Activated CD8-positive, alpha-beta T cell treated with anti-CD3 and anti-CD28 coated beads for 36 hours (primary cell): Measurements from ENCODE around the gene UNC13B. TPM values are rescaled to one million over a fixed set of nuclear protein-coding genes. Genes with fewer than 3 reads are reported as not detected.

Source experiments
- ATAC-seq: fragments of 200-7000 bp; cut with Tn5 transposase; one replicate; pipeline ENCODE4 v1.10.0; 2021; ENCODE audit warnings: mild to moderate bottlenecking, moderate library complexity
- CTCF ChIA-PET: fragments of 350-600 bp; sonication (Branson Sonifier 250); formaldehyde crosslinking; loops from one replicate; lab custom pipeline; 2021; ENCODE audit warnings: antibody characterized with exemption; lab: Charles Lee
- POLR2A ChIA-PET: fragments of 350-600 bp; sonication (Branson Sonifier 250); formaldehyde crosslinking; loops from one replicate; lab custom pipeline; 2021; ENCODE audit warnings: antibody characterized with exemption; lab: Charles Lee
- DNase-seq: peaks from one replicate; pipeline ENCODE4 v3.0.0-alpha.2; 2020
- H3K27ac Mint-ChIP-seq: one replicate; pipeline ENCODE4 v1.8.0; 2021; ENCODE audit warnings: mild to moderate bottlenecking, mixed read lengths
- H3K27me3 Mint-ChIP-seq: one replicate; pipeline ENCODE4 v1.8.0; 2021; ENCODE audit warnings: mixed read lengths
- H3K36me3 Mint-ChIP-seq: one replicate; pipeline ENCODE4 v1.8.0; 2021; ENCODE audit warnings: low read depth, mixed read lengths
- H3K4me1 Mint-ChIP-seq: one replicate; pipeline ENCODE4 v1.8.0; 2021; ENCODE audit warnings: low read depth, mixed read lengths
- H3K4me3 Mint-ChIP-seq: one replicate; pipeline ENCODE4 v1.8.0; 2021; ENCODE audit warnings: mild to moderate bottlenecking, moderate library complexity, mixed read lengths
- H3K9me3 Mint-ChIP-seq: one replicate; pipeline ENCODE4 v1.8.0; 2021; ENCODE audit warnings: mixed read lengths
- intact Hi-C: fragments of 100-400 bp; cut with micrococcal nuclease; formaldehyde crosslinking; loops from one replicate; pipeline ENCODE4 v1.10.0; 2022
- total RNA-seq, 2 experiments: library from RNA; stranded (reverse); gene quantifications; one replicate each; pipeline ENCODE4 v1.2.3, GENCODE V29; 2021
- TF ChIP-seq, protein P1 (sequence below): fragments of 200-600 bp; IDR thresholded peaks from one replicate; pipeline ENCODE4 v1.8.0; 2022; ENCODE audit warnings: antibody characterized with exemption, mild to moderate bottlenecking

UNC13B gene
- total RNA-seq, 2 experiments from 2014 or later = 1.3 to 1.9 TPM

DNA sequence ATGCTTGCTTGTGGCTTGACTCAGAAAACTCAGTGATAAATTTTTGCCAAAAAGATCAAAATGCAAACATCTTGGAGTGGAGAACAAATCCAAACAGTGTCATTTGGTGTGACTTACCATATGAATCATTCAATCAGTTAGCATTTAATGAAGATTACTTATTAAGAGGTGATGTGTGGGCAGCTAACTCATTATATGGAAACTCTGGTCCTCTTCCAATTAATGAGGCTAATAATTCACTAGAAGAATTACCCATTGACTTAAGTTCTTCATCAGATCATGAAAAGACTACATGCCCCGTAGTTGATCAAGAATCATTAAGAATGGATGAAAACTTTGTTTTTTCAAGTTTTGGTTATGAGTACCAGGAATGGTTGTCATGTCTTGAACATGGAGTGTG is 141.8 kb downstream of the UNC13B start:
- ChIA-PET POLR2A (no interaction called here), CTCF (no interaction called here)
- H3K4me3 Mint-ChIP-seq = no peak overlapping the region
- H3K27me3 Mint-ChIP-seq = peaks cover 49% of the 10 kb centered on the region
- ATAC-seq (no peak), DNase-seq (no peak)
- intact Hi-C loops = no loop called here
- no peaks in the 10 kb centered on the region for H3K4me1 Mint-ChIP-seq
- H3K36me3 Mint-ChIP-seq = no peaks in the 10 kb centered on the region
- no peaks in the 10 kb centered on the region for H3K9me3 Mint-ChIP-seq
- TF ChIP-seq, protein P1, sequence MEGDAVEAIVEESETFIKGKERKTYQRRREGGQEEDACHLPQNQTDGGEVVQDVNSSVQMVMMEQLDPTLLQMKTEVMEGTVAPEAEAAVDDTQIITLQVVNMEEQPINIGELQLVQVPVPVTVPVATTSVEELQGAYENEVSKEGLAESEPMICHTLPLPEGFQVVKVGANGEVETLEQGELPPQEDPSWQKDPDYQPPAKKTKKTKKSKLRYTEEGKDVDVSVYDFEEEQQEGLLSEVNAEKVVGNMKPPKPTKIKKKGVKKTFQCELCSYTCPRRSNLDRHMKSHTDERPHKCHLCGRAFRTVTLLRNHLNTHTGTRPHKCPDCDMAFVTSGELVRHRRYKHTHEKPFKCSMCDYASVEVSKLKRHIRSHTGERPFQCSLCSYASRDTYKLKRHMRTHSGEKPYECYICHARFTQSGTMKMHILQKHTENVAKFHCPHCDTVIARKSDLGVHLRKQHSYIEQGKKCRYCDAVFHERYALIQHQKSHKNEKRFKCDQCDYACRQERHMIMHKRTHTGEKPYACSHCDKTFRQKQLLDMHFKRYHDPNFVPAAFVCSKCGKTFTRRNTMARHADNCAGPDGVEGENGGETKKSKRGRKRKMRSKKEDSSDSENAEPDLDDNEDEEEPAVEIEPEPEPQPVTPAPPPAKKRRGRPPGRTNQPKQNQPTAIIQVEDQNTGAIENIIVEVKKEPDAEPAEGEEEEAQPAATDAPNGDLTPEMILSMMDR = no peak
- H3K27ac Mint-ChIP-seq = no peak overlapping the region

DNA sequence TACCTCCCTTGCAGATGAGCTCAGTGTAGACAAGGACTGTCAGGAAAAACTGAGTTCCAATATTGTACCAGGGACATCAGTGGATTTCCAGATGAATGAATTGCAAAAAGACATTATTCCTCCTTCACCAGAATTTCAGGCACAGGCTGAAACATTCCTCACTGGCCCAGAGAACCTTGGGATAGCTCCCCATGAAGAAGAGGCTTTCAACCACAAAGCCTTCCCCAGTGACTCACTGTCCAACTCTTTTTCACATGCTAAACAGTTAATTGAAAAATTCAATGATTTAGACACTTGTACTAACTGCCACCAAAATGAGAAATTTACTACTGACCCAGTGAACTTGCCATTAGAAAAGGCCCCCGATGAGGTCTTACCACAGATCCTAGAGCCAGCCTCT is 144.5 kb downstream of the UNC13B start:
- POLR2A ChIA-PET = no interaction called here
- Mint-ChIP-seq H3K9me3 (no peaks in the 10 kb centered on the region), H3K27me3 (peaks cover 40% of the 10 kb centered on the region), H3K36me3 (no peaks in the 10 kb centered on the region), H3K27ac (no peak overlapping the region), H3K4me1 (no peaks in the 10 kb centered on the region), H3K4me3 (no peak overlapping the region)
- intact Hi-C loops = no loop called here
- DNase-seq = no peak
- CTCF ChIA-PET = interaction anchor here (1.3 kb wide), 1 partner anchor 576 kb away, joined by 3 read pairs; no protein-coding TSS in a partner anchor
- TF ChIP-seq, protein P1 = no peak
- ATAC-seq = no peak

DNA sequence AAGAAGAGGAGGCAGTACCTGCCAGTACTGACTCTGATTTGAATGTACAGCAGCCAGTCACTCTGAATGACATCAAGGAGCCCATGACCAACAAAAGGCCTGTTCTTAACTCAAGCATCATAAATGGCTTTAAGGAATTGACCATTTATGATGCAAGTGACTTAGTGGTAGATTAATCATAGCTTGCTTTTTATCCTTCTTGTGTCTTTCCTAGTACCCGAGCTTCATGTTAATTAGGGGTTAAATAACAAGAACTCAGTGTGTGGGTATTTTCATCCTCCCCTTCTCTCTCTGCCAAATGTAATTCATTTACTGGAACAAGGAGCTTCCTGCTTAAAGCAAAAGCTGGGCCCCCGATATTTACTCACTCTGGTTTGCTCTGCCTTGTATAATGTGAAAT is 146.5 kb downstream of the UNC13B start:
- TF ChIP-seq, protein P1 = no peak
- intact Hi-C loops = no loop called here
- ChIA-PET CTCF (no interaction called here), POLR2A (no interaction called here)
- Mint-ChIP-seq H3K9me3 (no peaks in the 10 kb centered on the region), H3K4me1 (no peaks in the 10 kb centered on the region), H3K27me3 (peaks cover 34% of the 10 kb centered on the region), H3K4me3 (no peak overlapping the region), H3K36me3 (no peaks in the 10 kb centered on the region), H3K27ac (no peak overlapping the region)
- ATAC-seq (no peak), DNase-seq (no peak)

DNA sequence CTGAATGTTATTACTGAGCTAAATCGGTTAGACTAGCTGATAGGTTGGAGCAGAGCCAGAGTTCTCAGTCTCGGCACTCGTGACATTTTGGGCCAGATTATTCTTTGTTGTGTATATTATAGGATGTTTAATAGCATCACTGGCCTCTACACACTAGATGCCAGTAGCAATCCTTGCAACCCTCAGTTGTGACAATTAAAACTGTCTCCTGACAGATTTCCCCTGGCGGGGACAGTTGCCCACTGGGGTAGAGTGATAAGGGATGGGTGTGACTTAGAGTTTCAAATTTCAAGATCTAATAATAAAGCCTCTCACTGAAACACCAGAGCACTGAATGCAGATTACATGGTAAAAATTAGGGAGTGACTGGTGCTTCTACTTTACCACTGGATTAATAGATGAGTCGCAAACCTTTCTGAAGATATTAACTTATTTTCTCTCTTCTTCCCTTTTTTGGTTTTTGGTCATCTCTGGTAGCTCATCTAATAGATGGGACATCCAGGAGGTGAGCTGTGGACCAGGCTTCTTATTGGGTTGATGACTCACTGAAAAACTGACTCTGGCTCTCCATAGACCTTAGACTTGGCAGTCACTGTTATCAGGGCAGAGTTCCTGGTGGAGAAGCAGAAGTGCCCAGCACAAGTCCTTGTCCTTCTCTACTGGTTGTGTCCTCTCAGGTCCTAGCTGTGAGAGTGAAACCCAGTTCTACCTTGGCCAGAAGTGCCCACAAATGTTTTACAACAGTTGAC is 150.3 kb downstream of the UNC13B start:
- TF ChIP-seq, protein P1 = no peak
- CTCF ChIA-PET = no interaction called here
- Mint-ChIP-seq H3K4me3 (no peak overlapping the region), H3K36me3 (no peaks in the 10 kb centered on the region), H3K27me3 (peaks cover 16% of the 10 kb centered on the region), H3K27ac (no peak overlapping the region), H3K9me3 (no peaks in the 10 kb centered on the region), H3K4me1 (no peaks in the 10 kb centered on the region)
- POLR2A ChIA-PET = no interaction called here
- intact Hi-C loops = no loop called here
- ATAC-seq = no peak
- no peak for DNase-seq

DNA sequence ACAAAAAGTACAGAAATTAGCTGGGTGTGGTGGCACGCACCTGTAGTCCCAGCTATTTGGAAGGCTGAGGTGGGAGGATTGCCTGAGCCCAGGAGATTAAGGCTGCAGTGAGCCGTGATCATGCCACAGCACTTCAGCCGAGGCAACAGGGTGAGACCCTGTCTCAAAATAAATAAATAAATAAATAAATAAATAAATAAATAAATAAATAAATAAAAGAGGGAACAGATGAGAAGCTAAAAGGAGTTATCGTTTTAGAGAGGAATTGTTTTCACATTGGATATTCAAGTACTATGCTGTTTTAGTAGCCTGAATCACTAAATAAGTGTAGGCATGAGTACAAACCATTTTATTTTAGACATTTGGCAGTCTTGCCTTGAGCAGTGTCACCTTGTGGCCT is 151.7 kb downstream of the UNC13B start:
- CTCF ChIA-PET = no interaction called here
- ATAC-seq (no peak), DNase-seq (no peak)
- Mint-ChIP-seq H3K36me3 (no peaks in the 10 kb centered on the region), H3K9me3 (no peaks in the 10 kb centered on the region), H3K27ac (no peak overlapping the region), H3K27me3 (peaks cover 12% of the 10 kb centered on the region), H3K4me3 (no peak overlapping the region), H3K4me1 (no peaks in the 10 kb centered on the region)
- intact Hi-C loops = no loop called here
- TF ChIP-seq, protein P1 = no peak
- POLR2A ChIA-PET = no interaction called here
